Smooth muscle cell (in vitro differentiated cells): ENCODE data around the gene PTPRD. TPM values are rescaled to one million over a fixed set of nuclear protein-coding genes. Genes with fewer than 3 reads are reported as not detected.

Experiments used
- DNase-seq: peaks from one replicate; lab custom pipeline; 2025; ENCODE audit not compliant: unreplicated experiment; lab: John Stamatoyannopoulos, UW
- H2AFZ ChIP-seq: fragments of 200-600 bp; sonication (generic); 2 replicates; pipeline ENCODE4 v1.6.0; 2016; ENCODE audit warnings: antibody characterized with exemption, low read depth, mild to moderate bottlenecking
- H3F3A ChIP-seq: fragments of 200-600 bp; sonication (generic); 2 replicates; pipeline ENCODE4 v1.6.0; 2017; ENCODE audit warnings: antibody characterized with exemption, low read depth
- H3K27ac ChIP-seq: fragments of 200-600 bp; sonication (generic); 2 replicates; pipeline ENCODE4 v1.5.1; 2016; ENCODE audit warnings: low read depth, mild to moderate bottlenecking
- H3K27me3 ChIP-seq: fragments of 200-600 bp; sonication (generic); 2 replicates; pipeline ENCODE4 v1.6.1; 2016; ENCODE audit warnings: low read depth, mild to moderate bottlenecking
- H3K36me3 ChIP-seq: fragments of 200-600 bp; sonication (generic); 2 replicates; pipeline ENCODE4 v1.5.1; 2016; ENCODE audit warnings: low read depth
- H3K4me1 ChIP-seq: fragments of 200-600 bp; sonication (generic); 2 replicates; pipeline ENCODE4 v1.5.1; 2016; ENCODE audit warnings: low read depth
- H3K4me2 ChIP-seq: fragments of 200-600 bp; sonication (generic); 2 replicates; pipeline ENCODE4 v1.6.0; 2016; ENCODE audit warnings: mild to moderate bottlenecking
- H3K4me3 ChIP-seq: fragments of 200-600 bp; sonication (generic); 2 replicates; pipeline ENCODE4 v1.5.1; 2016; ENCODE audit warnings: mild to moderate bottlenecking
- H3K79me2 ChIP-seq: fragments of 200-600 bp; sonication (generic); 2 replicates; pipeline ENCODE4 v1.6.0; 2016; ENCODE audit warnings: low read depth, mild to moderate bottlenecking
- H3K9ac ChIP-seq: fragments of 200-600 bp; sonication (generic); 2 replicates; pipeline ENCODE4 v1.6.0; 2016; ENCODE audit warnings: low read depth
- H3K9me3 ChIP-seq: fragments of 200-600 bp; sonication (generic); replicated peaks from 2 replicates; pipeline ENCODE4 v1.5.1; 2016; ENCODE audit warnings: low read depth
- H4K20me1 ChIP-seq: fragments of 200-600 bp; sonication (generic); 2 replicates; pipeline ENCODE4 v1.6.0; 2016; ENCODE audit warnings: low read depth
- CTCF ChIP-seq: fragments of 200-600 bp; sonication (generic); IDR thresholded peaks from 2 replicates; pipeline ENCODE4 v1.5.1; 2017; ENCODE audit warnings: borderline replicate concordance, mild to moderate bottlenecking, antibody characterized with exemption; ENCODE audit not compliant: insufficient read depth, poor library complexity, severe bottlenecking
- WGBS: methylation state at CpG from one replicate; pipeline ENCODE4 v1.1.7; 2016; ENCODE audit warnings: low lambda C conversion rate; 5-methylcytosine and 5-hydroxymethylcytosine counted together
- polyA plus RNA-seq: library from polyadenylated mRNA; unstranded; fragments of >200 nt; fragmentation: Nextera tagmentation; extraction: Ambion mirVana; gene quantifications from 2 replicates; pipeline ENCODE4 v1.2.1, GENCODE V29; 2016
- total RNA-seq: library from RNA; depleted of rRNA; stranded (reverse); fragments of >200 nt; gene quantifications from 2 replicates; pipeline ENCODE4 v1.2.3, GENCODE V29; 2014

PTPRD gene
- total and polyA plus RNA-seq, 2 experiments from 2014 or later = 6.5 to 61.0 TPM

GRCh38 chr9:8365466-8366160, 2247.2 kb downstream of the PTPRD start:
- Histone ChIP-seq H3K27me3 (no peaks in the 10 kb centered on the region), H2AFZ (peak overlapping the region; percentile 80), H3K27ac (peak overlapping the region; percentile 94), H3K79me2 (no peaks in the 10 kb centered on the region), H3K36me3 (no peaks in the 10 kb centered on the region), H3F3A (peaks cover 17% of the 10 kb centered on the region), H3K9ac (peak overlapping the region; percentile 53), H3K4me2 (peak overlapping the region; percentile 79), H3K4me3 (no peak overlapping the region), H3K9me3 (no peaks in the 10 kb centered on the region), H3K4me1 (peaks cover 18% of the 10 kb centered on the region), H4K20me1 (no peaks in the 10 kb centered on the region)
- 63% methylated on average over 4 of the region's 4 CpGs for WGBS
- no peak for TF ChIP-seq CTCF
- DNase-seq = no peak

- Histone ChIP-seq H4K20me1 (no peaks in the 10 kb centered on the region), H3K4me2 (peak overlapping the region; percentile 79), H3K27ac (peak overlapping the region; percentile 94), H2AFZ (no peak overlapping the region), H3K27me3 (no peaks in the 10 kb centered on the region), H3F3A (peaks cover 17% of the 10 kb centered on the region), H3K4me3 (no peak overlapping the region), H3K36me3 (no peaks in the 10 kb centered on the region), H3K9ac (peak overlapping the region; percentile 53), H3K9me3 (no peaks in the 10 kb centered on the region), H3K79me2 (no peaks in the 10 kb centered on the region), H3K4me1 (peaks cover 18% of the 10 kb centered on the region)
- DNase-seq = no peak
- TF ChIP-seq CTCF = no peak
- 17% methylated on average over 2 of the region's 2 CpGs for WGBS
Measured at GRCh38 chr9:8365029-8365428, 2247.8 kb downstream of the PTPRD start.

GRCh38 chr9:8364026-8364752, 2248.6 kb downstream of the PTPRD start:
- Histone ChIP-seq H3K79me2 (no peaks in the 10 kb centered on the region), H3K27me3 (no peaks in the 10 kb centered on the region), H3K36me3 (no peaks in the 10 kb centered on the region), H2AFZ (no peak overlapping the region), H3K27ac (peak overlapping the region; percentile 94), H3K4me1 (peaks cover 18% of the 10 kb centered on the region), H3K9me3 (no peaks in the 10 kb centered on the region), H3F3A (peaks cover 17% of the 10 kb centered on the region), H3K9ac (no peak overlapping the region), H4K20me1 (no peaks in the 10 kb centered on the region), H3K4me2 (peak overlapping the region; percentile 79), H3K4me3 (no peak overlapping the region)
- 85% methylated on average over 11 of the region's 11 CpGs for WGBS
- TF ChIP-seq CTCF = no peak
- DNase-seq = no peak
